Naive thymus-derived CD4-positive, alpha-beta T cell (primary cell): ENCODE results near the gene LRRTM1. TPM values are rescaled to one million over a fixed set of nuclear protein-coding genes. Genes with fewer than 3 reads are reported as not detected.

ENCODE experiments used
- ATAC-seq: fragments of 150-1000 bp; cut with Tn5 transposase; 2 replicates; pipeline ENCODE4 v1.10.0; 2021; ENCODE audit warnings: mild to moderate bottlenecking, moderate library complexity
- CTCF ChIA-PET: fragments of 350-600 bp; sonication (Branson Sonifier 250); formaldehyde crosslinking; loops from one replicate; lab custom pipeline; 2021; ENCODE audit warnings: antibody characterized with exemption; lab: Charles Lee
- POLR2A ChIA-PET: fragments of 350-600 bp; sonication (Branson Sonifier 250); formaldehyde crosslinking; loops from one replicate; lab custom pipeline; 2021; ENCODE audit warnings: antibody characterized with exemption, inconsistent platforms; lab: Charles Lee
- DNase-seq, 9 donors: peaks; one replicate each; pipeline versions ENCODE4 v3.0.0 to v3.0.0-alpha.2; 2020 to 2022; ENCODE audit warnings: mixed read lengths in 1 of 9
- H3K27ac ChIP-seq: one replicate; pipeline ENCODE4 v1.7.0; 2013; ENCODE audit warnings: mild to moderate bottlenecking, low read depth, low read length, moderate library complexity
- H3K27me3 ChIP-seq, 2 donors: one replicate each; pipeline ENCODE4 v1.7.0; 2013; ENCODE audit warnings: low read length in 2 of 2, mild to moderate bottlenecking in 2 of 2, moderate library complexity in 2 of 2; ENCODE audit not compliant: control insufficient read depth in 2 of 2, insufficient read depth in 2 of 2
- H3K36me3 ChIP-seq, 3 experiments: 1 replicate in 2 of 3; 2 replicates in 1 of 3; pipeline ENCODE4 v1.7.0; 2013; ENCODE audit warnings: low read length in 3 of 3, mild to moderate bottlenecking in 3 of 3, moderate library complexity in 1 of 3; ENCODE audit not compliant: insufficient read depth in 3 of 3, control insufficient read depth in 2 of 3
- H3K4me1 ChIP-seq, 2 donors: one replicate each; pipeline ENCODE4 v1.7.0; 2013; ENCODE audit warnings: low read length in 2 of 2, mild to moderate bottlenecking in 2 of 2, moderate library complexity in 1 of 2; ENCODE audit not compliant: control insufficient read depth in 2 of 2, insufficient read depth in 2 of 2
- H3K4me3 ChIP-seq: 2 replicates; pipeline ENCODE4 v1.7.0; 2013; ENCODE audit warnings: mild to moderate bottlenecking, low read length
- H3K9me3 ChIP-seq, 3 experiments: 1 replicate in 2 of 3; 2 replicates in 1 of 3; pipeline ENCODE4 v1.7.0; 2013; ENCODE audit warnings: low read length in 3 of 3; ENCODE audit not compliant: control insufficient read depth in 2 of 3
- H3K27ac Mint-ChIP-seq, 9 donors: one replicate each; pipeline ENCODE4 v1.8.0; 2020 to 2022; ENCODE audit warnings: mixed read lengths in 9 of 9, mild to moderate bottlenecking in 8 of 9, moderate library complexity in 5 of 9, inconsistent platforms in 2 of 9
- H3K27me3 Mint-ChIP-seq, 5 donors: one replicate each; pipeline ENCODE4 v1.8.0; 2021 to 2022; ENCODE audit warnings: mixed read lengths in 5 of 5, mild to moderate bottlenecking in 1 of 5
- H3K36me3 Mint-ChIP-seq, 5 donors: one replicate each; pipeline ENCODE4 v1.8.0; 2020 to 2022; ENCODE audit warnings: mixed read lengths in 5 of 5, mild to moderate bottlenecking in 3 of 5, inconsistent platforms in 1 of 5
- H3K4me1 Mint-ChIP-seq, 7 donors: one replicate each; pipeline ENCODE4 v1.8.0; 2020 to 2022; ENCODE audit warnings: mixed read lengths in 7 of 7, mild to moderate bottlenecking in 3 of 7, inconsistent platforms in 1 of 7
- H3K4me3 Mint-ChIP-seq, 10 donors: one replicate each; pipeline ENCODE4 v1.8.0; 2020 to 2022; ENCODE audit warnings: mild to moderate bottlenecking in 10 of 10, mixed read lengths in 10 of 10, moderate library complexity in 6 of 10, inconsistent platforms in 2 of 10
- H3K9me3 Mint-ChIP-seq, 11 donors: one replicate each; pipeline ENCODE4 v1.8.0; 2020 to 2022; ENCODE audit warnings: mixed read lengths in 11 of 11, mild to moderate bottlenecking in 4 of 11, inconsistent platforms in 1 of 11, moderate library complexity in 1 of 11
- intact Hi-C, 2 donors: fragments of 100-400 bp; cut with micrococcal nuclease; formaldehyde crosslinking; loops; one replicate each; pipeline ENCODE4 v1.15.1; 2023
- polyA plus RNA-seq, 2 donors: library from polyadenylated mRNA; unstranded; fragments of 300-500 nt; fragmentation: Illumina TruSeq; gene quantifications; one replicate each; pipeline ENCODE4 v1.2.3, GENCODE V29; 2021
- total RNA-seq, 6 experiments: library from RNA in 5 of 6; stranded (reverse) in 5 of 6; gene quantifications; 1 replicate in 5 of 6; 2 replicates in 1 of 6; pipeline ENCODE4 v1.2.3 and lab custom pipeline; 2021 to 2026

Gene LRRTM1
- total and polyA plus RNA-seq, 7 experiments from 2014 or later, result not detected

DNA sequence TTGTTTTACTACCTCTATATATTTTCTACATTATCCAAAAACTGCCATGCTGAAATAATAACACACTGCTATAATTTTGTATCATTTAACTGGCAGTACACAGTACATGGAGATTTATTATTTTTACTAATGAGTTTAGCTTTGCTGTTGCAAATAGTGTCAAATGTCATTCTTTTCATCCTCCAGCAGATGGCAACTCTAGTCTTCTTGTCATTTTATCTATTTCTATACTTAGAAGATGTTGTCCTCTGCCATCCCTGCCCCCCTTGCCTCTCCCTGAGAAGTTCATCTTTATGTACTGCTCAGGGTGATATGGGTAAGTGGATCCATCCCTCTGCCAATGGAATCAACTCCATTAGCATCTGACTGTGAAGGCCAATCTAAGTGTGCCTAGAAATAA lies 21.7 kb upstream of the LRRTM1 start:
- Histone ChIP-seq H3K27me3 (no peaks in the 10 kb centered on the region), H3K27ac (no peak overlapping the region), H3K4me3 (no peak overlapping the region), H3K36me3 (no peaks in the 10 kb centered on the region), H3K4me1 (no peaks in the 10 kb centered on the region), H3K9me3 (no peaks in the 10 kb centered on the region)
- no peak for ATAC-seq
- H3K9me3 Mint-ChIP-seq, result peaks cover 0 to 10% (median 0%) of the 10 kb centered on the region in 11 donors
- no peak for DNase-seq
- H3K4me3 Mint-ChIP-seq, result no peak overlapping the region
- H3K4me1 Mint-ChIP-seq, result no peaks in the 10 kb centered on the region
- H3K27me3 Mint-ChIP-seq, result peaks cover under 1 to 10% (median 7%) of the 10 kb centered on the region in 5 donors
- ChIA-PET POLR2A (no interaction called here), CTCF (no interaction called here)
- no peak overlapping the region for H3K27ac Mint-ChIP-seq
- H3K36me3 Mint-ChIP-seq, result no peaks in the 10 kb centered on the region
- intact Hi-C loops, result no loop called here

DNA sequence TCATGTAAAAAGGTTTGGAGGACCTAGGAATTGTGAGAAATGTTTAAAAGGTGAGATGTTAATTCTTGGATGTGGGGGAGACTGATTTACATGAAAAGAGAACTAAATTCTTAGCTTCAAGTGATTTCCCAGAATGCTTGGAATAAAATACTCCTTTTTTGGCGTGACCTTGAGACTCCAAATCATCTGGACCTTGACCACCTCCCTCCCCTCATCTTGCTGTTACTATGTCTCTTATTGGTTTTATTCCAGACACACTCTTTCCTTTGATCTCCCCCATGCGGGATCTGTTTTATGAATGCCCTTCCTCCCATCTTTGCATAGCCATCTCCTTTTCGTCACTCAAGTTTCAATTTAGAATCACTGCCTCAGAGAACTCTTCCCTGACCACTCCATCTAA lies 20.0 kb upstream of the LRRTM1 start:
- no peak overlapping the region for H3K27ac ChIP-seq
- H3K9me3 ChIP-seq, result no peaks in the 10 kb centered on the region
- H3K36me3 Mint-ChIP-seq, result no peaks in the 10 kb centered on the region
- ATAC-seq (no peak), DNase-seq (no peak)
- no peak overlapping the region for H3K4me3 Mint-ChIP-seq
- intact Hi-C loops, result no loop called here
- ChIA-PET POLR2A (no interaction called here), CTCF (no interaction called here)
- H3K27ac Mint-ChIP-seq, result no peak overlapping the region
- H3K4me1 ChIP-seq, result no peaks in the 10 kb centered on the region
- H3K4me1 Mint-ChIP-seq, result no peaks in the 10 kb centered on the region
- H3K36me3 ChIP-seq, result no peaks in the 10 kb centered on the region
- H3K4me3 ChIP-seq, result no peak overlapping the region
- H3K27me3 ChIP-seq, result no peaks in the 10 kb centered on the region
- H3K9me3 Mint-ChIP-seq, result peaks cover 0 to 8% (median 0%) of the 10 kb centered on the region in 11 donors
- peaks cover 5 to 15% (median 9%) of the 10 kb centered on the region in 5 donors for H3K27me3 Mint-ChIP-seq

DNA sequence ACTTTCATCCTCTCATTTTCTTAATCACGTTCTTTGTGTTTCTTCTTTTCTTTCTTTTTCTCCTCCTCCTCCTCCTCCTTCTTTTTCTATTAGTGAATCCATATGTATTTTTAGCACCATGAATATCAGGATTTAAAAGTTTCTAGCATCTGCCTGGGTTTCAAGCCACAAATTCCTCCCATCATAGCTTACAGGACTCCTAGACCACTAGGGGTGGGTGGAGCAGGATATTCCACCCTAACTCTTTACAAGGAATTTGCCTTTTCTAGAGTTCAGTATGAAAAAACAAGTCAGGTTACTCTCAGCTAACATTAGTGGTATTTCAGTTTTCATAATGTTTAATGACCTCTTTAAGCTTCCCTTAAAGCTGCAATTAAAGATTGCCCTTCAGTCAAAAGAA lies 19.1 kb upstream of the LRRTM1 start:
- Histone ChIP-seq H3K4me1 (no peaks in the 10 kb centered on the region), H3K36me3 (no peaks in the 10 kb centered on the region), H3K27me3 (no peaks in the 10 kb centered on the region), H3K4me3 (no peak overlapping the region), H3K27ac (no peak overlapping the region), H3K9me3 (no peaks in the 10 kb centered on the region)
- Mint-ChIP-seq H3K4me1 (no peaks in the 10 kb centered on the region), H3K27me3 (peaks cover 5 to 15% (median 9%) of the 10 kb centered on the region in 5 donors), H3K9me3 (peaks cover 0 to 8% (median 0%) of the 10 kb centered on the region in 11 donors), H3K4me3 (no peak overlapping the region), H3K27ac (no peak overlapping the region), H3K36me3 (no peaks in the 10 kb centered on the region)
- DNase-seq (no peak), ATAC-seq (no peak)
- intact Hi-C loops, result no loop called here
- ChIA-PET CTCF (no interaction called here), POLR2A (no interaction called here)

DNA sequence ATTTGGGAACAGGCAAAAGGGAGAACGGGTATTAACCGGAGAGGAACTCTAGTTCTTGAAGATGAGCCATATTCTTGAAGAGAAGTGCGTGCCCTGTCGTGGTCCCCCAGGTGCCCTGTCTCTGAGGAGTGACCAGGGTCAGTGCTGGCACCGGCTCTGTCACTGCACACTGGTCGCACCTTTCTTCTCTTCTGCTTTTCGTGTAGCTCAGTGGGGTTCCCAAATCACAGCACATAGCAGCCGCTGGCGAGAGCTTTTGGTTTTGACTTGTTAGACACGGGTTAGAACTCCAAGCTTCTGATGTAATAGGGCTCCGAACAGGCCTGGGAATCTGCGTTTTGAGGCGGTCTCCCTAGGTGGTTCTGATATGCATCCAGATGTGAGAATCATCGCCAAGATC lies 18.4 kb upstream of the LRRTM1 start:
- no peaks in the 10 kb centered on the region for H3K27me3 ChIP-seq
- Mint-ChIP-seq H3K27me3 (peaks cover 5 to 10% (median 9%) of the 10 kb centered on the region in 5 donors), H3K4me3 (no peak overlapping the region), H3K27ac (no peak overlapping the region), H3K36me3 (no peaks in the 10 kb centered on the region), H3K4me1 (no peaks in the 10 kb centered on the region), H3K9me3 (peaks cover 0 to 5% (median 0%) of the 10 kb centered on the region in 11 donors)
- ChIA-PET POLR2A (no interaction called here), CTCF (no interaction called here)
- ATAC-seq (no peak), DNase-seq (no peak)
- H3K4me1 ChIP-seq, result no peaks in the 10 kb centered on the region
- no peaks in the 10 kb centered on the region for H3K36me3 ChIP-seq
- no peak overlapping the region for H3K4me3 ChIP-seq
- H3K9me3 ChIP-seq, result no peaks in the 10 kb centered on the region
- intact Hi-C loops, result no loop called here
- no peak overlapping the region for H3K27ac ChIP-seq

DNA sequence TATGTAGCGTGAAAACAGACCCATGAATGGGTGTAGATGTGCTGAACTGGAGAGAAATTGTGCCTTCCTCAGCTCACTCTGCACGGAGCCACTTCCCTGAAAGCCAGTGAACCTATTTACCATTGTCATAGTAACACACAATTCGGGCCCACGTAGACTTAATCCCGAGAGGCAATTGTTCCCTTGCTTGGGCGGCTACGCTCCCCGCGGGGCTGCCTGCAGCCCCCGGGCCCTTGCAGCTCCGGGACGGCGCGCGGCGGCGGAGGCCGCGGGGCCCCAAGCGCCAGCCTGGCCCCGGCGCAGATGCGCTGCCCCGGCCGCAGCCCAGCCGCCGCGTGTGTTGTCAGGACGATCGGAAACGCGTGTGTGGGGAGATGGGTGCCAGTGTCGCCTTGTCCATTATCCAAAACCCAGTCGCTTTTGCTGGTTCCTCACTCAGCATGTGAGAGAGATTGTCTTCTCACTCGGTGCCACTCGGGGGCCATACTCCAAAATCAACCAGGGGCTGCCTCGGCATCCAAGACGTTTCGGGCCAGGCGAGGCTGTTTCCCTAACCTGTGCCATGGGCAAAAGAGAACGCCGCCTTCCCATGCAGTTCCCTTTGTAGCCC lies 17.9 kb upstream of the LRRTM1 start:
- CTCF ChIA-PET, result no interaction called here
- no peak for ATAC-seq
- H3K9me3 Mint-ChIP-seq, result peaks cover 0 to 7% (median 0%) of the 10 kb centered on the region in 11 donors

DNA sequence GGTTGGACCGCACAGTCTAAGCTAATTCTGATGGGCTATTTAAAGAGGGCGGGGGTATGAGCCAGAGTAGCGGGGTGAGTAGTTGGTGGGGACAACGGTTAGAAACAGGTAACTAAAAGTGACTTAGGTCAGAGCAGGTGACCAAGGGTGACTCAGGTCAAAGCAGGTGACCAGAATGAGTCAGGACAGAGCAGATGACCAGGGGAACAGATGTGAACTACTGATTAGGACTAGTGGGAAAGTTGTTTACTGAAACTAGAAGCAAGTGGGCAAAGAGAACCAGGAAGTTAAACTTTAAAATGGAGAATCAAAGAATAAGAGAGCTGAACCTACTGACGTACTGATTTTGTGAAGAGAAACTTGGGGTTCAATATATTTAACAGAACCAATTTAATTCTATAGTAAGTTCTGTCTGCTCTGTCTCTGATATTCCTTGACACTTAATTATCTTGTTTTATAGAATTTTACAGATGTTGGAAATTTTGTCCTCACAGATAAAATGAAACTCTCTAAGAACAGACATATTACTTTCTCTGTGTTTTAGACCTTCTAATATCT lies 7.8 kb upstream of the LRRTM1 start:
- Mint-ChIP-seq H3K9me3 (peaks cover 0 to 16% (median 3%) of the 10 kb centered on the region in 11 donors), H3K36me3 (no peaks in the 10 kb centered on the region), H3K27me3 (peaks cover 0 to 5% (median 4%) of the 10 kb centered on the region in 5 donors), H3K27ac (no peak overlapping the region), H3K4me3 (no peak overlapping the region), H3K4me1 (no peaks in the 10 kb centered on the region)
- H3K9me3 ChIP-seq, result no peaks in the 10 kb centered on the region
- H3K4me1 ChIP-seq, result no peaks in the 10 kb centered on the region
- DNase-seq (no peak), ATAC-seq (no peak)
- CTCF ChIA-PET, result no interaction called here
- no peaks in the 10 kb centered on the region for H3K27me3 ChIP-seq
- H3K36me3 ChIP-seq, result no peaks in the 10 kb centered on the region
- POLR2A ChIA-PET, result no interaction called here
- no peak overlapping the region for H3K27ac ChIP-seq
- intact Hi-C loops, result no loop called here
- no peak overlapping the region for H3K4me3 ChIP-seq

More for the DNA sequence above, 17.9 kb upstream of the LRRTM1 start:
- intact Hi-C loops, result no loop called here
- Histone ChIP-seq H3K4me1 (no peaks in the 10 kb centered on the region), H3K4me3 (no peak overlapping the region), H3K9me3 (no peaks in the 10 kb centered on the region), H3K27me3 (no peaks in the 10 kb centered on the region), H3K36me3 (no peaks in the 10 kb centered on the region), H3K27ac (no peak overlapping the region)
- Mint-ChIP-seq H3K36me3 (no peaks in the 10 kb centered on the region), H3K27ac (no peak overlapping the region), H3K27me3 (peaks cover 5 to 10% (median 9%) of the 10 kb centered on the region in 5 donors), H3K4me1 (no peaks in the 10 kb centered on the region), H3K4me3 (no peak overlapping the region)
- DNase-seq, result no peak
- POLR2A ChIA-PET, result no interaction called here

DNA sequence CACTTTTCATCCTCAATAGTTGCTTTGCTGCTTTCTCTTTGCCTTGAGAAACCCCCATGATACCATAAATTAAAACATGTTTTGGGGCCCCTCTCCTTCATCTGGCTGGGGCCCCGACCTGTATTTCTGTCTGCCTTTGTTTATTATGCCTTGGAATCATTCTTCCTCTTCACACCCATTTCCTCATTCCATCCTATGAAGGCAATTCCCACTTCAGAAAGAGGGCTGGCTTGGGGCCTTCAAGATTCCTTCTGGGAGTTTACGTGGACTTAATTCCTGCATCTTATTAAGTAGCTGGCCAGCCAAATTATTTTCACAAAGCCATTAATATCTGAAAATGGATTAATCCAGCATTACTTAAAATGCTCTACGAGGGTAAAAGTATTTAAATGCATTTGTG lies 6.8 kb upstream of the LRRTM1 start:
- Histone ChIP-seq H3K4me3 (no peak overlapping the region), H3K27me3 (no peaks in the 10 kb centered on the region), H3K27ac (no peak overlapping the region), H3K9me3 (no peaks in the 10 kb centered on the region), H3K36me3 (no peaks in the 10 kb centered on the region), H3K4me1 (no peaks in the 10 kb centered on the region)
- Mint-ChIP-seq H3K9me3 (peaks cover 0 to 19% (median 3%) of the 10 kb centered on the region in 11 donors), H3K36me3 (no peaks in the 10 kb centered on the region), H3K4me1 (no peaks in the 10 kb centered on the region), H3K4me3 (no peak overlapping the region), H3K27me3 (peaks cover under 1 to 9% (median 4%) of the 10 kb centered on the region in 5 donors), H3K27ac (no peak overlapping the region)
- no peak for DNase-seq
- CTCF ChIA-PET, result no interaction called here
- intact Hi-C loops, result no loop called here
- no peak for ATAC-seq
- POLR2A ChIA-PET, result no interaction called here
